Adipocyte (in vitro differentiated cells): ENCODE measurements around the gene PTGIR.

Source experiments
- DNase-seq: peaks from one replicate; pipeline ENCODE4 v3.0.0-alpha.2; 2015; ENCODE audit warnings: low read depth
- H3K27me3 ChIP-seq: replicated peaks from 2 replicates; pipeline ENCODE4 v1.7.0; 2013; ENCODE audit warnings: mild to moderate bottlenecking, low read length, moderate library complexity; ENCODE audit not compliant: control insufficient read depth, insufficient read depth
- H3K36me3 ChIP-seq: 2 replicates; pipeline ENCODE4 v1.7.0; 2013; ENCODE audit warnings: low read length, mild to moderate bottlenecking, moderate library complexity; ENCODE audit not compliant: control insufficient read depth, insufficient read depth, severe bottlenecking
- H3K4me1 ChIP-seq: 2 replicates; pipeline ENCODE4 v1.7.0; 2013; ENCODE audit warnings: mild to moderate bottlenecking, low read length, moderate library complexity; ENCODE audit not compliant: control insufficient read depth, insufficient read depth
- H3K4me3 ChIP-seq: 2 replicates; pipeline ENCODE4 v1.7.0; 2013; ENCODE audit warnings: mild to moderate bottlenecking, low read length, moderate library complexity
- H3K9ac ChIP-seq: 2 replicates; pipeline ENCODE4 v1.7.0; 2013; ENCODE audit warnings: mild to moderate bottlenecking, low read length, moderate library complexity
- H3K9me3 ChIP-seq: 2 replicates; pipeline ENCODE4 v1.7.0; 2013; ENCODE audit warnings: mild to moderate bottlenecking, low read length, moderate library complexity; ENCODE audit not compliant: control insufficient read depth

The PTGIR gene

GRCh38 chr19:46604781-46605355 lies 20.0 kb downstream of the PTGIR start:
- Histone ChIP-seq H3K36me3 (peaks cover 44% of the 10 kb centered on the region), H3K27me3 (no peaks in the 10 kb centered on the region), H3K9ac (peak overlapping the region; percentile 43), H3K9me3 (no peaks in the 10 kb centered on the region), H3K4me3 (no peak overlapping the region), H3K4me1 (peaks cover 33% of the 10 kb centered on the region)
- DNase-seq, result no peak

- DNase-seq, result peak; percentile 19
- Histone ChIP-seq H3K4me1 (peaks cover 33% of the 10 kb centered on the region), H3K9ac (peak overlapping the region; percentile 40), H3K9me3 (peaks cover 2% of the 10 kb centered on the region), H3K27me3 (no peaks in the 10 kb centered on the region), H3K4me3 (peak overlapping the region; percentile 95), H3K36me3 (peaks cover 33% of the 10 kb centered on the region)
These were observed 21.1 kb downstream of the PTGIR start for GRCh38 chr19:46603752-46604231.

- peaks cover 6% of the 10 kb centered on the region for H3K9me3 ChIP-seq
- H3K27me3 ChIP-seq, result no peaks in the 10 kb centered on the region
- H3K9ac ChIP-seq, result peak overlapping the region; percentile 96
- peak overlapping the region; percentile 95 for H3K4me3 ChIP-seq
- peaks cover 33% of the 10 kb centered on the region for H3K4me1 ChIP-seq
- peak; percentile 39 for DNase-seq
- H3K36me3 ChIP-seq, result peaks cover 27% of the 10 kb centered on the region
These were observed 21.7 kb downstream of the PTGIR start for GRCh38 chr19:46603195-46603637.

GRCh38 chr19:46602392-46603194 lies 22.3 kb downstream of the PTGIR start:
- peak overlapping the region; percentile 96 for H3K9ac ChIP-seq

GRCh38 chr19:46601318-46602224 lies 23.3 kb downstream of the PTGIR start, which contains the start of gene CALM3:
TSS of gene CALM3 (plus strand) at chr19:46601330. CDS start at chr19:46601435, 105 bp downstream.
- peaks cover 11% of the 10 kb centered on the region for H3K36me3 ChIP-seq
- DNase-seq, result peak; percentile 47
- H3K4me3 ChIP-seq, result peak within 1 kb of the TSS; percentile 95

More at GRCh38 chr19:46602392-46603194, 22.3 kb downstream of the PTGIR start:
- no peaks in the 10 kb centered on the region for H3K27me3 ChIP-seq
- peak overlapping the region; percentile 95 for H3K4me3 ChIP-seq
- H3K36me3 ChIP-seq, result peaks cover 21% of the 10 kb centered on the region
- H3K4me1 ChIP-seq, result peaks cover 33% of the 10 kb centered on the region
- DNase-seq, result peak; percentile 39
- peaks cover 6% of the 10 kb centered on the region for H3K9me3 ChIP-seq

GRCh38 chr19:46600384-46601317 lies 24.2 kb downstream of the PTGIR start:
- peak; percentile 99 for DNase-seq
- peak overlapping the region; percentile 95 for H3K4me3 ChIP-seq
- peaks cover 6% of the 10 kb centered on the region for H3K9me3 ChIP-seq
- peaks cover 29% of the 10 kb centered on the region for H3K4me1 ChIP-seq
- H3K27me3 ChIP-seq, result no peaks in the 10 kb centered on the region
- H3K36me3 ChIP-seq, result peaks cover 2% of the 10 kb centered on the region
- H3K9ac ChIP-seq, result peak overlapping the region; percentile 96

More at GRCh38 chr19:46601318-46602224, 23.3 kb downstream of the PTGIR start, which contains the start of gene CALM3:
- H3K9me3 ChIP-seq, result peaks cover 6% of the 10 kb centered on the region
- H3K9ac ChIP-seq, result peak within 1 kb of the TSS; percentile 96
- peaks cover 30% of the 10 kb centered on the region for H3K4me1 ChIP-seq
- no peaks in the 10 kb centered on the region for H3K27me3 ChIP-seq

- no peak for DNase-seq
- no peaks in the 10 kb centered on the region for H3K36me3 ChIP-seq
- no peaks in the 10 kb centered on the region for H3K27me3 ChIP-seq
- peak overlapping the region; percentile 95 for H3K4me3 ChIP-seq
- H3K4me1 ChIP-seq, result peaks cover 24% of the 10 kb centered on the region
- peaks cover 6% of the 10 kb centered on the region for H3K9me3 ChIP-seq
- peak overlapping the region; percentile 96 for H3K9ac ChIP-seq
These were observed 25.0 kb downstream of the PTGIR start for GRCh38 chr19:46599716-46600373.

GRCh38 chr19:46598372-46598917 lies 26.4 kb downstream of the PTGIR start:
- no peak overlapping the region for H3K4me3 ChIP-seq
- no peak for DNase-seq
- no peak overlapping the region for H3K9ac ChIP-seq
- H3K27me3 ChIP-seq, result no peaks in the 10 kb centered on the region
- H3K4me1 ChIP-seq, result peaks cover 12% of the 10 kb centered on the region
- peaks cover 6% of the 10 kb centered on the region for H3K9me3 ChIP-seq
- H3K36me3 ChIP-seq, result no peaks in the 10 kb centered on the region

- Histone ChIP-seq H3K9me3 (peaks cover 6% of the 10 kb centered on the region), H3K27me3 (no peaks in the 10 kb centered on the region), H3K36me3 (no peaks in the 10 kb centered on the region), H3K4me1 (peaks cover 2% of the 10 kb centered on the region), H3K9ac (no peak overlapping the region), H3K4me3 (no peak overlapping the region)
- no peak for DNase-seq
These were observed 28.9 kb downstream of the PTGIR start for GRCh38 chr19:46596008-46596407.
